DMS114 treated with DMSO at 0.1 percent for 48 hours (cell line): ENCODE results near the gene HSD3B7.

ENCODE experiments used
- DNase-seq: peaks from one replicate; lab custom pipeline; 2025; ENCODE audit not compliant: unreplicated experiment; lab: John Stamatoyannopoulos, UW

Gene HSD3B7

GRCh38 chr16:30956601-30957455, 28.2 kb upstream of the HSD3B7 start:
- peak; percentile 69 for DNase-seq

- peak; percentile 87 for DNase-seq
Measured at GRCh38 chr16:30957456-30958174, 27.4 kb upstream of the HSD3B7 start, which contains the start of gene SETD1A. Gene SETD1A (plus strand): TSS chr16:30957754. CDS start chr16:30958732, 978 bp downstream.

- no peak for DNase-seq
Measured at GRCh38 chr16:30958175-30959079, 26.6 kb upstream of the HSD3B7 start.

GRCh38 chr16:30961384-30961783, 23.6 kb upstream of the HSD3B7 start:
- DNase-seq = no peak

- DNase-seq = no peak
Measured at GRCh38 chr16:30963925-30964511, 21.0 kb upstream of the HSD3B7 start.

GRCh38 chr16:30964574-30965226, 20.3 kb upstream of the HSD3B7 start:
- no peak for DNase-seq

- no peak for DNase-seq
Measured at GRCh38 chr16:30965436-30965835, 19.6 kb upstream of the HSD3B7 start.

GRCh38 chr16:30966033-30966619, 18.9 kb upstream of the HSD3B7 start:
- no peak for DNase-seq

- DNase-seq = no peak
Measured at GRCh38 chr16:30967795-30968194, 17.2 kb upstream of the HSD3B7 start.

- no peak for DNase-seq
Measured at GRCh38 chr16:30969246-30969842, 15.7 kb upstream of the HSD3B7 start.

- DNase-seq = no peak
Measured at GRCh38 chr16:30971298-30971697, 13.7 kb upstream of the HSD3B7 start.

- no peak for DNase-seq
Measured at GRCh38 chr16:30972872-30973271, 12.1 kb upstream of the HSD3B7 start.

GRCh38 chr16:30974348-30974747, 10.7 kb upstream of the HSD3B7 start:
- DNase-seq = no peak

GRCh38 chr16:30976486-30976885, 8.5 kb upstream of the HSD3B7 start:
- DNase-seq = no peak

- no peak for DNase-seq
Measured at GRCh38 chr16:30977502-30977901, 7.5 kb upstream of the HSD3B7 start.

- no peak for DNase-seq
Measured at GRCh38 chr16:30979170-30980022, 5.6 kb upstream of the HSD3B7 start.

GRCh38 chr16:30980023-30980371, 5.0 kb upstream of the HSD3B7 start:
- no peak for DNase-seq

GRCh38 chr16:30980434-30980833, 4.6 kb upstream of the HSD3B7 start:
- DNase-seq = no peak

GRCh38 chr16:30980959-30981358, 4.0 kb upstream of the HSD3B7 start:
- no peak for DNase-seq
